Retina (tissue), 1 donor: ENCODE data around the gene CDC42BPB.

Experiments used
- DNase-seq: peaks from one replicate; pipeline ENCODE4 v3.0.0-alpha.2; 2016

CDC42BPB gene

DNA sequence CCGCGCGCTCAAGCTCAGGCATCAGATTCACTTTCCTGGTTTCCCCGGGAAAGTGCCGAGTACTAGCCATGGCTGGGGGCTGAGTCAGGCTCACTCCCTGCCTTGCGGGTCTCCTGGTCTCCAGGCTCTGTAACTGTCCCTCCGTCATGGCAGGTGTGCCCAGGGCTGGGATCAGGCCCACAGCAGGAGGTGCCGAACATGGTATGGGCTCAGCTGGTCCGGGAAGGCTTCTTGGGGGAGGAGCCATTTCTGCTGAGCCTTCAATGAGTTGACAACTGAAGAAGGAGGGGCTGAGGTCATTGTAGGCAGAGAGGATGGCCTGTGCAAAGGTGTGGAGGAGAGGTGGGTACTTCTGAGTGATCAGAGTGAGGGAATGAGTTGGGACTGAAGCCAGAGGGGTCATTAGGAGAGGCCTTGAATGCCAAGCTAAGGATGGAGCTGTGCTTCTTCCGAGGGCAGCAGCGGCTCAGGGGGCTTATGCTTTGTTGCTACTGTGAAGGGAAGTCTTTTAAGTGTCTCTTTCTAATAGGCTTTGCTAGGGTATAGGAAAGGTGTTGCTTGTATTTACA lies 37.9 kb upstream of the CDC42BPB start:
- DNase-seq, result no peak

DNA sequence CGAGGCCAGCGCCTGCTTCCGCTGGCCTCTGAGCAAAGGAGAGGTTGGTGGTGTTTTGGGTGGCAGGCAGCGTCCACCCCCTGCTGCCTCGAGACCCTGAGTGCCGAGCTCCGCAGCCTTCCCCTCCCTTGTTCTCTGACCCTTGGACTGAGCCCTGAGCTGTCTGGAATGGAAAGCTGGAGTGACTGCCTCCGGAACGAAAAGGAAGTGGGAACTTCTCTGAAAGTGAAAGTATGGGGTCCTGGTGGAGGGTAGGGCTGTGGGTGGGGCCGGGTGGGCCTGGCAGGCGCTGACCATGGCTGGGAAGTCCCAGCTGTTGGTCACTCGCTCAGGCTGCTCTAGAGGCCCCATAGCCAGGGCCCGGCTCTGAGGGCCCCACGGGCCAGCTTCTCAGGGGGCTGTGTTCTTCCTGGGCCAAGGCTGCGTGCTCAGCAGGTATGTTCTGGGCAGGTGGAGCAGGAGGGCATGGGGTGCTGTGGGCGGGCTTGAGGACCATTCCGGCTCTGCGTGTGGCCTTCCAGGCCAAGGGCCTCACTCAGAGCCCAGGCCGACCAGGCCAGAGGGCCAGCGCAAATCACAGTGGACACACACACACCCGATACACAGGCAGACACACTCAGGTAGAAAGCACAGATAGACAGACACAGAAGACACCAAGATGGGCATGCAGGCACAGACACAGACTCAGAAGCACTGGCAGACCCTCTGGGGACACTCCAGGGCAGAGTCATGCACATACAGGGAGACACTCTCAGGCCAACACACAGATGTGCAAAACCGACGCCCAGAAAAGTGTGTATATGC lies 37.3 kb upstream of the CDC42BPB start, which contains the start of gene EXOC3L4:
TSS of gene EXOC3L4 (plus strand) at position 320 of the 804 bp plus-strand sequence. CDS start 5,495 bp downstream, outside the sequence.
- no peak for DNase-seq

GRCh38 chr14:103093856-103094405 lies 36.6 kb upstream of the CDC42BPB start:
- peak; percentile 28 for DNase-seq

GRCh38 chr14:103091883-103092222 lies 34.5 kb upstream of the CDC42BPB start:
- no peak for DNase-seq

DNA sequence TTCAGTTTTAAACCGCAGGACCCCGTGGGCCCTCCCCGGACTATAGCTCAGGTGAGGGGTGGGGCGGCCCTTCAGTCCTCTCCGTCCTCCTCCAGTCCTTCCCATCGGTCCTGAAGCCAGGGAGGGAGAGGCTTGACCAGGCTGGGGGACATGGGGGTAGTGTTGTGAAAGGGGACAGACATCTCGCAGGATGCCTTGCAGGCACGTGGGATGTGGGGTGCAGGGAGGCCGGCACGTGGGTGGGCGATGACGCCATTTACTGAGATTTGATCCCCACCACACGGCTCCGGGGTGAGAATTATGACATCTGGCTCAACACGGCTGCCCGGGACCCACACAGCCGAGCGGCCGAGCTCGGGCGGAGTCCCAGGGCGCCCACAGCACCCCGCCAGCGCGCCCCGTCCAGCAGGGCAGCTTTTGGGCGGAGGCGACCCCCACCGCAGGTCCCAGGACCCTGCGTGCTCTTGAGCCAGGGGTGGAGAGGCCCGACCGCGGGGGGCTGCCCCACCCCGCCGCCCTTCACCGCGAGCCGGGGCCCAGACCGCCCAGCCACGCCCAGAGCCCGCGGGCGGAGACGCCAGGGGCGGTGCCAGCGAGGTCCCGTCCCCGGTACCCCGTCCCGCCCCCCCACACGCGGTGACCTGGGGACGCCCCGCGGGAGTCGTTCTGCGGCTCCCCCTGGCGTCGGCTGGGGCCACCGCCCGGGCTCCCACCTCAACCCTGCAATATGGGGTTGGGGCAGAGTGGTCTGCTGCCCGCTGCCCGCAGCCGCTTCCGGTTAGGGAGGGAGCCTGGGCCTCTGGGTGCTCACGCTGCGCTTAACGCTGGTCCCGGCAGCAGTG lies 33.9 kb upstream of the CDC42BPB start:
- peak; percentile 51 for DNase-seq

DNA sequence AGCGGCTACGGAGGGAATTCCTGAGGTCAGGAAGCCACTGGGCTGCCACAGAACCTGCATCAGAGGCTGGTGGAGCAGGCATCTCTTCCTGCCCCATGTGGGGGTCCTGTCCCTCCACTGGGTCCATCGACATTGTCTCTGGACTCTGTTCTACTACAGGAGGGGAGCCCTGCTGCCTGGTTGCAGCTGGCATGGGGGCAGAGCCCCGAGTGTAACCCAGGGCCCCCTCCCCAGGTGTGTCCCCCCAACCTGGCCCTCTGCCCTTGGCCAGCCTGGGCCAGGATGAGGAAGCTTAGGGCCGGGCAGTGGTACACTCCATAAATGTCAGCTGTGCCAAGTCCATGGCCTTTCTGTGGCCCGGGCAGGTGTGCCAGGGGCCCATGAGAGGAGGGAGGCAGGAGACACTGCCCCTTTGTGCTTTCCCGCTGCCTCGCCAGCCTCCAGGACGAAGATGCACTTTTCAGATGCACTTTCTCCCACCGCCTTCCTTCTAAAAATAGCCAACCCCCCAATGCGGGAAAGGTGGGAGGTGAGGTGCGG lies 33.2 kb upstream of the CDC42BPB start:
- DNase-seq, result peak; percentile 3

GRCh38 chr14:103089386-103090335 lies 32.3 kb upstream of the CDC42BPB start:
- DNase-seq, result no peak

- DNase-seq, result no peak
Observed at GRCh38 chr14:103088921-103089320, 31.6 kb upstream of the CDC42BPB start.

DNA sequence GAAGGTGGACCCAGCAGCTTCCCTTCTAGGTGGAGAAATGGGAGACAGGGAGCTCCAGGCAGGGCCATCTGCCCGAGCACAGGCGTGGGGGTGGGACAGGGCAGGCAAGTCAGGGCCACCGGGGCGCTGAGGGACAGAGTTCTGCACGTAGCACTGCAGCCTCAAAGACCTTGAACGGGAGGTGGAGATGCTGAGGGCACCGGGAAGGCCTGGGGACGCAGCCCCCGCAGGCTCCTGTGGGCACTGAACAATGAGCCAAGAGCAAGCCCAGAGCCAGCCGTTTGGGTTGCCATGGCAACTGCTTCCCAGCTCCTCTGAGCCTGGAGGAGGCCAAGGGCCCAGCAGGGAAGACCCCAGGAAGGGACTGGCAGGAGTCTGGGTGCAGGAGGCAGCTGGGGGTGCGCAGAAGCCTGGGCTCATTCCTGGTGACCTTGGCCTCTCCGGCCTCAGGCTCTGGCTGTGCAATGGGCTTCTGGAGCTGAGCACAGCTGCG lies 30.0 kb upstream of the CDC42BPB start:
- peak; percentile 82 for DNase-seq

GRCh38 chr14:103086771-103087342 lies 29.5 kb upstream of the CDC42BPB start:
- no peak for DNase-seq

DNA sequence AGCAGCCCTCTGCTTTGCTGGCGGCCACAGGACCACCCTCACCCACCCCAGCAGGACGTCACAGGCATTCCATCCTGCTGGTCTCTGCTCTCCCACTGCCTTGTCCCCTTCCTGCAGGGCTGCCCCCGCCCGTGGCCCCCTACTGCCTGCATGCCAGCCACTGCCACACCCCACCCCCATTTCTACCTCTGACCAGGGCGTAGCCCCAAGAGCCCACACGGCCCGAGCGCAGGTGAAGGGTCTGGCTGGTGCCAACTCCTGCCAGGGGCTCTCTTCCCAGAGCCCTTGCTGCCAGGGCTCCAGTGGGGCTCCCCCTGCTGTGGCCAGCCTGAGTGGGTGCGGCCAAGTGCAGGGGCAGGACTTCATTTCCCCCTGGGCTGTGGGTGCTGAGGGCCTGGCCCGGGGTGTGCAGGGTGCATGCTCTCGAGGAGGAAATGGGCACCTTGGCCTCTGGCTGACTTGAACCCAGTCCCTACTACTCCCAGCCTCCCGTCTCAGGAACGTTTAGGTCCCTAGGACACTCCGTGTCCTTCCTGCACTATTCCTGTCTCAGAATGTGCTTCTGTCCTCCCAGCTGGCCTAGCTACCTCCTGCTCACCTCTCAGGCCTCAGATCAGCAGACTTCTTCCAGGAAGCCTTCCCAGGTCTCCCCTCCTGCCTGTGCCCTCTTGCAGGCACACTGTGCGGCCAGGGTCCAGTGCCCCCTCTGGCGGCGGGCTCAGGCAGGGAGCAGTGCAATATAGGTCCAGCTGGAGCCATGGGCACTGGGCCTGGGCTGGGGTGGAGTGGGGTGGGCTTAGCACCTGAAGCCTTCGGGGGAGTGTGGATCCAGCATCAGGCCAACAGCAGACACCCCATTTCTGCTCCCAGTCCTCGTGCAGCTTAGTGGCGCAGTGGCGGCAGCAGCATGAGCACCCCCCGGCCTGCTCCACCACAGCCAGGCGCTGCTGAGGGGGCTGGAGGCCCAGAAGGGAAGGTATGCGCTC lies 28.1 kb upstream of the CDC42BPB start:
- DNase-seq, result no peak

- peak; percentile 63 for DNase-seq
Observed at GRCh38 chr14:103084021-103084919, 26.9 kb upstream of the CDC42BPB start, which contains the start of gene LBHD2. Gene LBHD2, plus strand, starts transcription at chr14:103084210. Its CDS starts 1,803 bp downstream, at chr14:103086013.

DNA sequence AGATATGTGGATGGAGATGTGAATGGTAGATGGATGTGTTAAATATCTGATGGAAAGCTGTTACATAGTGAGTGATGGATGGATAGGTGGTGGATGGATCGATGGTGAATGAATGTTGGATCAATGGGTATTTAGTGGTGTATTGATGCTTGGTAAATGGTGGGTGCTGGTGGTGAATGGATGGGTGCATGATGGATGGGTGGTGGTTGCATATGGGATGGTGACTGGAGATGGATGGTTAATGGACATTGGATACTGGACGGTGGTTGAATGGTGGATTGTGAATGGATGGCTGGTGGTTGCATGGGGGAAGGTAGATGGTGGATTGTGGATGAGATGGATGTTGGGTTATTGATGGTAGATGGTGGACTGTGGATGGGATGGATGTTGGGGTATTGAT lies 24.6 kb upstream of the CDC42BPB start:
- DNase-seq, result no peak

- DNase-seq, result no peak
Observed at GRCh38 chr14:103078860-103079587, 21.7 kb upstream of the CDC42BPB start.

DNA sequence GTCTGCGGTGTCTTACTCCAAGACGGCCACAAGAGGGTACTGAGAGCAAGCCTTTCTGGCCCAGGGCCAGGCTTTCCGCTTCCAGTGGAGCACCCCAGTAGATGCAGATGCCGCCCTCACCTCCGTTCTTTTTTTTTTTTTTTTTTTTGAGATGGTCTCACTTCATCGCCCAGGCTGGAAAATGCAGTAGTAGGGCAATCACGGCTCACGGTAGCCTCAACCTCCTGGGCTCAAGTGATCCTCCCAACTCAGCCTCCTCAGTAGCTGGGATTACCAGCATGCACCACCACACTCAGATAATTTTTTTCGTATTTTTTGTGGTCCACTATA lies 21.0 kb upstream of the CDC42BPB start:
- DNase-seq, result peak; percentile 75

- DNase-seq, result peak; percentile 36
Observed at GRCh38 chr14:103074729-103075367, 17.5 kb upstream of the CDC42BPB start.

- DNase-seq, result no peak
Observed at GRCh38 chr14:103073876-103074728, 16.8 kb upstream of the CDC42BPB start.
